GM21723 (cell line): ENCODE measurements around the gene MOCS3.
A peak's percentile ranks its signal among the peaks of the same experiment; 100 is the strongest.
"Not testable (repeated sequence)": the region's sequence is repeated elsewhere in the genome, so short reads cannot be mapped to it uniquely, and the experiment has no call there.

ENCODE experiments used
- ATAC-seq: cut with Tn5 transposase; IDR thresholded peaks from one replicate; pipeline ENCODE4 v1.9.1; 2021; ENCODE audit warnings: mild to moderate bottlenecking, moderate library complexity; ENCODE audit not compliant: unreplicated experiment

Gene MOCS3

DNA sequence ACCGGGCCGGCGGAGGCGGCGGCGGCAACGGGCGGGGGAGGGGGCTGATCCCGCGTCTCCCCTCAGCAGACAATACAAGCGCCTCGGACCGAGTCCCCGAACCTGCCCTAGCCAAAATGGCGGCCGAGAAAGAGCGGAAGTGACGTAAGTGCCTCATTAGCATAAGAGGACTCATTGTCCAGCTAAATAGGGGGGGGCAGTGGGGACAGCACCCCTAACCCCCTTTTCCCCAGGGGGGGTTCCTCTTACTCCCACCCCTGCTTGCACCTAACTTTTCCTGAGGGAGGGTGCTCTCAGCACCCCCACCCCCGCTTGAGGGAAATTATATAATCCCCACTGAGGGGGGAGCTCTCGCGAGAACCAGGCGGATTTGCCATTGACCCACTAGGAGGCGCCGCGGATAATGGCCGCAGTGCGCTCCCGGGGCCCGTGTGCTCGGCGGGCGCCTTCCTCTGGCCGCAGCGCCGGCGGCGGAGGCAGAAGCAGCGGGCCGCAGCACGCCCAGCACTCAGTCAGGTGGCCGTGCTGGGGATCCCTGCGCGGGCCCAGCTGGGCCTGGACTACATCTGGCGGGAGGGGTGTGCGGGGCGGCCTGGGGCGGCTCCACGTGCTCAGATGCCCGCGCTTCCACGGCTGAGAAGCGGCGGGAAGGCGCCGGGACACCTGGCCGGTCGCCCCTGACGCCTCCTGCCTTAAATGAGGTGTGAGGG lies 27.2 kb upstream of the MOCS3 start, which contains the start of gene ADNP:
Gene ADNP (minus strand): TSS at position 132 of the 710 bp plus-strand sequence. CDS start 27,441 bp downstream, outside the sequence.
- peak; percentile 58 for ATAC-seq

DNA sequence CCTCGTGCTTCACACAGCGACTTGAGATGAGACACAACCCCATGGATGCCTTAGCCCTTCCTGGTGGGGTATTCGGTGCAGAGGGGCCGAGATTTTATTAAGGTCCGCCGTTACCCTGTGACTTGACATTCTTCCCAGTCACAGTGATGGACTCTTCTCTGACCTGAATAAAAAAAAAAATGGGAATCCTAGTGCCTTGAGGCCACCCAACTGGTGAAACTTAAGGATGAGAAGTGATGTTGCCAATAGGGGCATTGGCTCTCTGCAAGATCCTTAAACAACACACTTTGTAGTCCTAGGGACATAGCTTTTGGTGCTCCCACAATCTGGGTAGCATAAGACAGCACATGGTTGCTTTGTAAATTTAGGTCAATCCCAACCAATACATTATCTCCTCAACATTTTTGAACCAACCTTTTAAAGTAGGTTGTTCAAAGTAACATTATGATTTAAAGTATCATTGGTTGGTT lies 26.6 kb upstream of the MOCS3 start:
- ATAC-seq, result no peak

DNA sequence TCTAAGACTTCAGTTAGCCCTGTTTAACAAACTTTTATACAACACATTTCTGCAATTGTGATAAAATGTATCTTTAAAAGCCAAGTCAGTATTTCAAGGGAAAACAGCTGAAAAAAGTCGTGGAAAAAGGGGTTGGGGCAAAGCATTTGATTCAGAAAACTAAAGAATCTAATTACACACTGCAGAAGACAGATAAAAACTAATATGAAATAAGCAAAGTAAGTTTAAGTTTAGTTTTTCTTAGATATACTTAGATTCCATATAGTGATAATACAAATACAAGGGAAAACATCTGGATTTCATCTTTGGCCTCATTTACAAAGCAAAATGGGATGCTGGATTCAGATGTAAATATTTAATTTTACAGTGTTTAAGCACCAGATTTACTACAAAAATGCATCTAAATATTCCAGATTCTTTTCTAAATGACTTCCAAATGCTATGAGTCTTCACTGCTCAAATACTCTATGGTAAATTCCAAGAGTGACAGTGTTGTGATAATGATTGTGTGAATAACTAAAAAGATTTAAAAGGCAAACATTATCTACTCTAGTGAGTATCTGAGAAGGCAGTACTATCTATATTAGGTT lies 25.8 kb upstream of the MOCS3 start:
- ATAC-seq, result no peak

DNA sequence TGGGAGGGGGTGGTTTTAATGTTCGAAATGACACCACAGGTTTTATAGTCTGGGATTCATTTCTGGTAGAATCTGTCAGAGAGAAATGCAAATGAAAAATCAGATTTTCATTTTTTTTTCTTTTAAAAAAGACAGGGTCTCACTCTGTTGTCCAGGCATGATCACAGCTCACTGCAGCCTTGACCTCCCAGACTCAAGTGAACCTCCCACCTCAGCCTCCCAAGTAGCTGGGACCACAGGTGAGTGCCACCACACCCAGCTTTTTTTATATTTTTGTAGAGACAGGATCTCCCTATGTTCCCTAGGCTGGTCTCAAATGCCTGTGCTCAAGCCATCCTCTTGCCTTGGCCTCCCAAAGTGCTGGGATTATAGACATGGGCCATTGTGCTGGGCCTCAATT lies 25.0 kb upstream of the MOCS3 start:
- ATAC-seq, result no peak

- ATAC-seq, result no peak
Observed at GRCh38 chr20:50943069-50943468, 15.5 kb upstream of the MOCS3 start.

GRCh38 chr20:50948132-50948785 lies 10.4 kb upstream of the MOCS3 start:
- ATAC-seq, result no peak

DNA sequence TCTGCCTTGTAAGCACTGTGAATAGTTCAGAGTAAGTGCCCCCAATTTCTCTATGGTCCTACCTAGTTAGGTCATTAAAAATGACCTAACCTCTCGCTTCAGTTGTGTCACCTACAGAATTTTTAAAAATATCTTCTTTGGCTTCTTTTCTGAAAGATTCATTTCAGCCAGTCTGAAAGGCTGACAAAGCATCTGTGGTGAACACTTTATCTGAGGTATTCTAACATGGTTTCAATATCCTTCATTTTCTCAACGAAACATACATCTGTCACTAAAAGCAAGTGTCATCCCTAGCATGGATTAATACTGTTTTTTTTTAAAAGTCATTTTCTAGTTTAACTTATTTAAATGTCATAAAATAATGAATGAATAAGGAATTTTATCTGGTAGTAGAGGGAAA lies 5.4 kb upstream of the MOCS3 start:
- ATAC-seq, result no peak

GRCh38 chr20:50953821-50954220 lies 4.8 kb upstream of the MOCS3 start:
- no peak for ATAC-seq

DNA sequence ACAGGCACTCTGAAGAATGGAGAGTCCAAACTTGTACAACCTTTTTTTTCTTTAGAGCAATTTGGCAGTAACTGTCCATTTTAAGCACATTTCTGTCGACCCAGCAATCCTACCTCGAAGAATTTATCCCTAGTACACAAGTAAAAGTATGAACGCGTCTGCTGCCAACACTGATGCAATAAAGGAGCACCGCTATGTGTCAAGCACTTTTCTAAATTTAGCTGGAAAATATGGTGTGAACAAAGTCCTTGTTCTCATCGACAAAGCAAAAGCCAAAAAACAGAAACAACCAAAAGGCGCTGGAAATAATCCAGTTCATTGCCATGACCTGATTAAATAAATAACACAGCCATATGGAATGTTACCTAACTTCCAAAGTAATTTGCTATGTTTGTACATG lies 1.3 kb upstream of the MOCS3 start:
- ATAC-seq, result no peak

DNA sequence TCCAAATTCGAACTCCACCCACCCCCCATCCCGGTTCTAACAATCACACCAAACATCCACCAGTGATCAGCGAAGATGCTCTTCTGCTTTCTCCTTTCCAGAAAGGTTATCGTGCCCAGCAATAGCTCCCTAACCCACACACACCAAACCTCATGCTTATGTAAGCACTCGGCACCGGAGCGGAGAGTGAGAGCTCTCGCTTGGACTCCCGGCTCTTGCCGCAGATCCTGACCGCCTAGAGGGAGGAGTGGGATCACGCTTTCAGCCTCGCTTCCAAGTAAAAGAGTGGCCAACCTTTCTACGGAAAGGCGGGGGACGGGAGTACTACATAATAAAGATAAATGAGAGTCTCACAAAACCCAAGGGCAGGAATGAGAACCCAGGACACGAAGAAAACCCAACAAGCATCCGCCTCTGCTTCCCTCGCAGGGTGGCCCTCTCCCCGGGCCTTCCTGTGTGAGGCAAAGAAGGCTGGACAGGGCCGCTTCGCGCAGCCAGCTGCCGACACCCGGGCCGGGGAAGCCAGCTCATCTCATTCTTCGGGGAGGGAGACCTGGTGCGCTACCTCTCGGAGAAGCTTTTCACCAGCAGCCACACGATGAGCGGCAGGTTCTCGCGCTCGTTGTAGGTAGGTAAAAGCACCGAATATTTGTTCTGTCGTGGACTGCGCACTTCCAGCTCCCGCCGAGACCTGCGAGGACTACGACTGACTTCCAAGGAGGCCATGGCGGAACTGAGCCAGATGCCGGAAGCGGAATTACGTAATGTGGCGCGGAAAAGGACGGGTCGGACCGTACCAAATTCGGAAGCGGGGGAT lies 612 bp upstream of the MOCS3 start, which contains the start of gene DPM1:
Gene DPM1 (minus strand): TSS at position 735 of the 817 bp plus-strand sequence. CDS start 9 bp downstream, at position 726.
- peak; percentile 76 for ATAC-seq

- ATAC-seq, result no peak
Observed at GRCh38 chr20:50959543-50960126, 1.0 kb downstream of the MOCS3 start.

DNA sequence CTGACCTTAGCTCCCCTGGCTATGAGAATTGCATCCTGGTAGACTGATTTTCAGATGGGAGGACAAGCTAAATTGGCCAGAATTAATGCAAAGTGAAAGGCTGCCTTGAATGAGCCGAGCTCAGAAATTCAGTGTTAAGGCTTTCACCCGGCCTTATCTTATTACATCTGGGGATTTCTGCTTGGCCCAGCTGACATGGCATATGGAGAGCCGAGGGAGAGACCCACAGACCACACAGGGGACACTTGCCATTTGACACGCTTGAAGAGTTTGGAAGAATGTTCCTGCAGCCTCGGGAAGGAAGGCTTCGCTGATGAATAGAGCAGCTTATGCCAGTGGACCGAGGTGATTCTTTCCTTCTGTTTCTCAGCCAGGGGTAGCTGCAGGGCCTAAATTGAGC lies 9.0 kb downstream of the MOCS3 start:
- no peak for ATAC-seq

- ATAC-seq, result no peak
Observed at GRCh38 chr20:50968289-50968688, 9.7 kb downstream of the MOCS3 start.

DNA sequence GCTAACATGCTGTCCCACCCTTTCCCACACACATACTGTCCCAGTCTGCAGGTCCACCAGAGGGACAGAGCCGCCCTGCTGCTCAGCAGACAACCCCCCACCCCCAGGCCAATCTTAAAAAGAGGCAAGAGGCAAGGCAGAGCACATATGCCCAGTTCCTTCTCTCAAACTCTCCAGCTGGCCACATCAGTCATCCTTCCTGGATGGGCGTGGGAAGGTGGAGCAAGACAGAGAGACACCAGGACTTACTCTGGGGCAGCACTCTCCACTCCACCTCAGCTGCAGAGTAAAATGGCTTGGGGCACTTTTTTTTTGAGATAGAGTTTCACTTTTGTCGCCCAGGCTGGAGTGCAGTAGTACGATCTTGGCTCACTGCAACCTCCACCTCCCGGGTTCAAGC lies 10.8 kb downstream of the MOCS3 start:
- no peak for ATAC-seq

GRCh38 chr20:50969912-50970311 lies 11.3 kb downstream of the MOCS3 start:
- ATAC-seq, result no peak

DNA sequence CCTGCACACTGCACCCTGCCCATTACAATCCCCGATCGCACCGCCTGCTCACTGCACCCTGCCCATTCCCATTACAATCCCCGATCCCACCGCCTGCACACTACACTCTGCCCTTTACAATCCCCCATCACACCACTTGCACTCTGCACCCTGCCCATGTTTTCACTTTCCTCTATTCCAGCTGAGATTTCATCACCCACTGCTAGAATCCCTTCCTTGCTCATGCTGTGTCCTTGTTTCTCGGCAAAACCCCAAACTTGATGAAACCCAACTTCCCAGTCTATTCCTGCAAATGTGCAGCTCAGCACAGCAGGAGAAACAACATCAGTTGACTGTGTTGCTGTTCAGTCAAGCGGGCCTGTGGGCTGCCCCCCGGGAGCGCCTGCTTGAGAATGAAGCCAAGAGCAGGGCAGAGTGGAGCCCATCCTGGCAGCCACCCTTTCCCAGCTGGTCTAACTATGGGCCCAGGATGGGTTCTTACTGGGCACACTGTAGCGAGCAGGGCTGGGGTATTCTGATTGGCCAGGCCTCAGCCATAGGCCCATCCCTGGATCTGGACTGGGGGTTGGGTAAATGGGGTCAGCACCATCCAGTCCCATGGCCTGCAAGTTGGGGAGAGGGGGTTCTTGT lies 17.2 kb downstream of the MOCS3 start:
- ATAC-seq, result no peak

DNA sequence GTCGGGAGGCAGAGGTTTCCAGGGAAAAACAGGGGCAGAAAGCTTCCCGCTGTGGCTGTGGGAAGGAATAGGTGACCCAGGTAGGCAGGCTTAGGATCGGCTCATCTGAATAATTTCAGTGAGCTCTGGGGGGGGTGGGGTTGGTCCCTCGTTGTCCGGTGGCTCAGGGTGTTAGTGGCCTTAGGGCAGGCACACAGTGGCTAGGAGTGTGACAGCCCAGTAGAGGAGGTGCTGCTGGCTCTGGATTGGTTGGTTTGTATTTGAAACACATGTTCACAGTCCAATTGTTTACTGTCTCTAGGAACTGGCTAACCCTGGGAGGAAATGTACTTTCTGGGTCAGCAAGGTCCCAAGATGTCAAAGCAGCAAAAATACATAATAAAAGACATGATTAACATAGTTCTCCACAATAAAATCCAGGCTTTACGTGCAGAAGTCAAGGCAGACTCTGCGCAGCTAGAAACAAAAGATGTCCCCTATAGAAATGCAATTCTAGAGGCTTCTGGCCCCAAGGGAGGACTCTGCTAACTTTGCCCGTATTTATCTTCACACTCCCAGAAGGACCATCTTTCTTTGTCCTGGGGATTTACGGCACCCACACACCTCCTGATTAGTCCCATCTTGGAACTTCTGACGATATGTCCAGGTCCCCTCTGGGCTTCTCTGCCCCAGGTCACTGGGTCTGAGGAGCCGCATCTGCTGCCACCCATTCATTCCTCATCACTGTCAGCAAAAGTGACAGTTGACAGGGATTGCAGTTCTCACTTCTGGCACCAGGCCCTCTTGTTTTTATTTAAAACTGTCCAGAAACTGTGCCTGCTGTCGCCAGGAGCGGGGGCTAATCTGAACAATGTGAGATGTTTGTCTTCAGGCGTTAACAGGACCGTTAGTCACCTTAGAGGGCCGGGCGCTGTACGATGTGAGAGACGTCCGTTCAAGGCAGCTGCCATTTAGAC lies 18.7 kb downstream of the MOCS3 start:
- no peak for ATAC-seq

- ATAC-seq, result not testable (repeated sequence)
Observed at GRCh38 chr20:50978533-50978932, 19.9 kb downstream of the MOCS3 start.

- no peak for ATAC-seq
Observed at GRCh38 chr20:50980071-50980681, 21.6 kb downstream of the MOCS3 start.
